Vagina (tissue), 2 donors: ENCODE measurements around the gene GLI3. TPM values are rescaled to one million over a fixed set of nuclear protein-coding genes. Genes with fewer than 3 reads are reported as not detected.

Experiments used
- DNase-seq, 2 donors: peaks; one replicate each; pipeline ENCODE4 v3.0.0-alpha.2; 2017; ENCODE audit errors: extremely low spot score in 2 of 2
- H3K27ac ChIP-seq: fragments of 200-600 bp; sonication (generic); one replicate; pipeline ENCODE4 v1.5.1; 2019
- H3K27me3 ChIP-seq: fragments of 200-600 bp; sonication (generic); one replicate; pipeline ENCODE4 v1.5.1; 2019
- H3K36me3 ChIP-seq, 2 donors: fragments of 200-600 bp; sonication (generic); one replicate each; pipeline ENCODE4 v1.5.1; 2017 to 2019
- H3K4me1 ChIP-seq: fragments of 200-600 bp; sonication (generic); one replicate; pipeline ENCODE4 v1.5.1; 2019
- H3K4me3 ChIP-seq, 2 donors: fragments of 200-600 bp; sonication (generic); 1 replicate in 1 of 2; 2 replicates in 1 of 2; pipeline ENCODE4 v1.5.1; 2016 to 2019
- H3K9me3 ChIP-seq: fragments of 200-600 bp; sonication (generic); one replicate; pipeline ENCODE4 v1.5.1; 2019
- POLR2A ChIP-seq, 2 donors: fragments of 450-650 bp; IDR thresholded peaks; one replicate each; pipeline ENCODE4 v1.6.1; 2017; ENCODE audit warnings: antibody characterized with exemption in 2 of 2, mild to moderate bottlenecking in 2 of 2, moderate library complexity in 2 of 2
- POLR2AphosphoS5 ChIP-seq, 2 donors: sonication (generic); formaldehyde crosslinking; IDR thresholded peaks; one replicate each; pipeline ENCODE4 v1.9.0; 2017; ENCODE audit warnings: antibody characterized with exemption in 2 of 2, mild to moderate bottlenecking in 2 of 2, low read depth in 1 of 2; ENCODE audit not compliant: insufficient read depth in 1 of 2
- intact Hi-C: fragments of 100-400 bp; cut with DNase I; formaldehyde crosslinking; loops from one replicate; pipeline ENCODE4 v1.15.1; 2023
- total RNA-seq: library from RNA; depleted of rRNA; stranded (reverse); fragments of >200 nt; gene quantifications from one replicate; pipeline ENCODE4 v1.2.3, GENCODE V29; 2016
- TF ChIP-seq, protein P1 (sequence below), 3 experiments: fragments of 450-650 bp in 2 of 3; fragments of 200-600 bp in 1 of 3; sonication (generic) in 1 of 3; IDR thresholded peaks; one replicate each; pipeline ENCODE4 v1.5.1; 2017 to 2019; ENCODE audit warnings: antibody characterized with exemption in 3 of 3, mild to moderate bottlenecking in 2 of 3, moderate library complexity in 2 of 3

GLI3 gene
- total RNA-seq, 1 donor from 2014 or later, result 24.6 TPM

DNA sequence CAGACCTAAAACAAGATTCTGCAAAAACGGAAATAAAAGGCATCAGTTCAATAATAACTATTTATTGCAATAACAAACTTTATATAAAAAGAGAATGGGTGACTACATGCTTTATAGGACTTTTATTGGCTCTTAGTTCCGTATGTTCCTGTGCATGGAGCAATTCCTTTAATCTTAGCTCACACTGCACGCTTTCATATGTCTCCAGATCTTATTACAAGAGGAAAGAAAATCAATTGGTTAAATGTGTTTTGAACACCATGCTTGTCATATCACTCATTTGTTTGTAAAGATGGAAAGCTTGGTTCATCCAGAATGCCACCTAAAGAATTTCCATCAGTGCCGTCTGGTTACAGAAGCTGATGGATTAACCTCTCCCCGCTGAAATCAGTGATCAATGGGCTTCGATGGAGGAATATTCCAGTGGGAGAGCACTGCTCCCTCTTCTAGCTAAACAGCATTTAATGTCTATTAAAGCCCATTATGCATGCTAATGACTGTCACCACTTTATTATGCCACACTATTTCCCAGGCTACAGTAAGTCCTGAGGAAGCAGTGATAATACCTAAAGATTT, 210.3 kb downstream of the GLI3 start:
- intact Hi-C loops, result no loop called here
- H3K36me3 ChIP-seq, result peaks cover 0 to 22% of the 10 kb centered on the region in 2 donors
- TF ChIP-seq, protein P1, sequence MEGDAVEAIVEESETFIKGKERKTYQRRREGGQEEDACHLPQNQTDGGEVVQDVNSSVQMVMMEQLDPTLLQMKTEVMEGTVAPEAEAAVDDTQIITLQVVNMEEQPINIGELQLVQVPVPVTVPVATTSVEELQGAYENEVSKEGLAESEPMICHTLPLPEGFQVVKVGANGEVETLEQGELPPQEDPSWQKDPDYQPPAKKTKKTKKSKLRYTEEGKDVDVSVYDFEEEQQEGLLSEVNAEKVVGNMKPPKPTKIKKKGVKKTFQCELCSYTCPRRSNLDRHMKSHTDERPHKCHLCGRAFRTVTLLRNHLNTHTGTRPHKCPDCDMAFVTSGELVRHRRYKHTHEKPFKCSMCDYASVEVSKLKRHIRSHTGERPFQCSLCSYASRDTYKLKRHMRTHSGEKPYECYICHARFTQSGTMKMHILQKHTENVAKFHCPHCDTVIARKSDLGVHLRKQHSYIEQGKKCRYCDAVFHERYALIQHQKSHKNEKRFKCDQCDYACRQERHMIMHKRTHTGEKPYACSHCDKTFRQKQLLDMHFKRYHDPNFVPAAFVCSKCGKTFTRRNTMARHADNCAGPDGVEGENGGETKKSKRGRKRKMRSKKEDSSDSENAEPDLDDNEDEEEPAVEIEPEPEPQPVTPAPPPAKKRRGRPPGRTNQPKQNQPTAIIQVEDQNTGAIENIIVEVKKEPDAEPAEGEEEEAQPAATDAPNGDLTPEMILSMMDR (IDR thresholded peaks at IDR 0.05), result no peak
- TF ChIP-seq POLR2A (IDR thresholded peaks at IDR 0.05), result no peak
- no peak for TF ChIP-seq POLR2AphosphoS5 (IDR thresholded peaks at IDR 0.05; ENCODE audit: insufficient read depth in 1 of 2, low read depth in 1 of 2)
- no peak for DNase-seq
- H3K9me3 ChIP-seq, result no peaks in the 10 kb centered on the region
- no peaks in the 10 kb centered on the region for H3K27me3 ChIP-seq
- H3K4me1 ChIP-seq, result no peaks in the 10 kb centered on the region
- no peak overlapping the region for H3K4me3 ChIP-seq
- no peak overlapping the region for H3K27ac ChIP-seq

DNA sequence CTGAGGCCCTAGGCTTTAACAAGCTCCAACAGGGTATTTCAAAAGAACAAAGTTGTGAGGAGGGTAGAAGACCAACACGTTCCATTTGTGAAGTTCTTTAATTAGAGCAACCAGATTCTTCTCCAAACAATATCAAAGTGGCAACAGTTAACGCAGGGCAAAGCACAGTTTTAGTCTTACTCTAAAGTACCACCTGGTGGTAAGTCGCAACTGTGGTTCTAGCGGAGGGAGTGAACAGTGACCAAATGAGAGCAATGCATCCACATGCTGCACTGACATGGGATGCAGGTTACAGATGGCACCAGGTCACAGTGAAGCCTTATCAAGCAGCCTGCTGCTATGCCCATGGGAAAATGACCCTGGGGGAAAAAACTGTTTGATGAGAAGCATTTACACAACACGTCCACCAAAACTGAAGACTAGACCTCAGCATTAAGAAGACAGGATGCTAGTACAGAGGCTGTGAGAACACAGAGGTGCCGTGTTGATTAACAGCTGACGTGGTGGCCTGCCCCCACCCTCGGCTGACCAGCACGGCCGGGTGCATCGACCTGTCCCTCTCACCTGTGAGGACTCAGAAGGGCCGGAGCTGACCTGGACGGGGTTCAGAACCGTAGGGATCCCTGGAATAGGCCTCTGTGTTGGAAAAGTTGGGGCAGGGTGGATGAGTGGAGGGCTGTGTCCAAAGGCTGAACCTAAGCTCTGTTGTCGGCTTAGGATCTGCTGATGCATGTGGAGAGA, 211.2 kb downstream of the GLI3 start:
- DNase-seq, result no peak
- H3K27ac ChIP-seq, result no peak overlapping the region
- H3K36me3 ChIP-seq, result peaks cover 0 to 22% of the 10 kb centered on the region in 2 donors
- H3K9me3 ChIP-seq, result no peaks in the 10 kb centered on the region
- no peaks in the 10 kb centered on the region for H3K27me3 ChIP-seq
- no peak overlapping the region for H3K4me3 ChIP-seq
- no peaks in the 10 kb centered on the region for H3K4me1 ChIP-seq
- intact Hi-C loops, result no loop called here
- TF ChIP-seq POLR2A (IDR thresholded peaks at IDR 0.05), result no peak
- TF ChIP-seq, protein P1 (IDR thresholded peaks at IDR 0.05), result no peak
- TF ChIP-seq POLR2AphosphoS5 (IDR thresholded peaks at IDR 0.05; ENCODE audit: insufficient read depth in 1 of 2, low read depth in 1 of 2), result no peak

DNA sequence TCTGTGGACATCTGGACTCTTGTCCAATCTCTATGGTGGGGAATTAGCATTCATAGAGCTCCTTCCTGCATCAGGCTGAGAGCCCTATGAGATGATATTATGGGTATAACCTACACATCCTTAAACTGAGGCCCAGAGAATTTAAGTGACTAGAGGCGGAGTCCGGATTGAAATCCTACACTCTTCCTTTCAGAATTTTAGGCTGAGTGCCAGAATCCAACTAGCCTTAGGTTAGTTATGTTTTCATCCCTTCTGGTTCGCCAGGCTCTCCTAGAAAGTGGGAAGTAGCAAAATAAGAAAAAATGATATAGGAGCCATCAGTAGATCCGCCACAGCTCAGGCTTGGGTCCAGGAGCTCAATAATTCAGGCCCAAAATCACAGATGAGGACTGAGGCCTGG, 212.5 kb downstream of the GLI3 start:
- no peak for TF ChIP-seq POLR2A (IDR thresholded peaks at IDR 0.05)
- TF ChIP-seq, protein P1 (IDR thresholded peaks at IDR 0.05), result no peak
- TF ChIP-seq POLR2AphosphoS5 (IDR thresholded peaks at IDR 0.05; ENCODE audit: insufficient read depth in 1 of 2, low read depth in 1 of 2), result no peak
- no peaks in the 10 kb centered on the region for H3K4me1 ChIP-seq
- no peak for DNase-seq
- intact Hi-C loops, result no loop called here
- H3K4me3 ChIP-seq, result no peak overlapping the region
- H3K36me3 ChIP-seq, result peaks cover 0 to 22% of the 10 kb centered on the region in 2 donors
- H3K27ac ChIP-seq, result no peak overlapping the region
- no peaks in the 10 kb centered on the region for H3K27me3 ChIP-seq
- H3K9me3 ChIP-seq, result no peaks in the 10 kb centered on the region

DNA sequence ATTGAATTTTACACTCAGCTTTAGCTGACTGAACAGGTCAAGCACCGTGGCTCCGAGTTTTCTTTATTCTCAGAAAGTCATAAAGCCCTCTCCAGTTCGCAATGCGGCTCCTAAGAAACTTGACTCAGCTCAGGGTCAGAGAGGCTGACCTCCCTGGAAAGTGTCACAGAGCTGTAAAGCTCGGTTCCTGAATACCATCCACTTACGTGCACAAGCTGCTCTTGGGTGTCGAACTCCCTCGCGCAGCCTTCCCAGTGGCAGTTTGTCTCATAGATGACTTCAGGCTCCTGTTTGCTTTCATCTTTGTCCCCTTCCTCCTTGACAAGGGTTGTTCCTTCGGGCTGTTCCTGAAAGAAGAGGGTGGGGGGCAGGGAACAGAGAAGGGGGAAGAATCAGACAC, 213.7 kb downstream of the GLI3 start:
- Histone ChIP-seq H3K36me3 (peaks cover 0 to 22% of the 10 kb centered on the region in 2 donors), H3K27me3 (no peaks in the 10 kb centered on the region), H3K27ac (no peak overlapping the region), H3K4me1 (no peaks in the 10 kb centered on the region), H3K9me3 (no peaks in the 10 kb centered on the region), H3K4me3 (no peak overlapping the region)
- no peak for DNase-seq
- TF ChIP-seq, protein P1 (IDR thresholded peaks at IDR 0.05), result no peak
- TF ChIP-seq POLR2AphosphoS5 (IDR thresholded peaks at IDR 0.05; ENCODE audit: insufficient read depth in 1 of 2, low read depth in 1 of 2) (no peak), POLR2A (IDR thresholded peaks at IDR 0.05) (no peak)
- intact Hi-C loops, result no loop called here

DNA sequence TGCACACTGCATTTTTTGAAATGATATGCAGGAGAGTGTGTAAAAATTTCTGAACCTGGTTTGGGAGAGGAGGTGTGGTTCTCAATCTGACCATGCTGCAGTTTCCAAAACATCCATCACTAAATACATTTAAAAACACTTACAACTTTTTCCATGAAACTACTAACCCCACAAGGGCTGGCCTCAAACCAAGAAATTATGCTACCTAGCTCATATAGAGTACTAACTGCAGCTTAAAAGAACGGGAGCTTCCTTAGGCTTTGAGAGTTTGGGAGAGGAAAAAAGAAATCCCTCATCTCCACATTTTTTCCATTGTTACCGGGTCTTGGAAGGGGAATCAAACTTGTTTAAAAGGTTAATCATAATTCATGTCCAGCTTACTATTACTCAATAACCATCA, 214.2 kb downstream of the GLI3 start:
- H3K9me3 ChIP-seq, result no peaks in the 10 kb centered on the region
- TF ChIP-seq, protein P1 (IDR thresholded peaks at IDR 0.05), result no peak
- TF ChIP-seq POLR2AphosphoS5 (IDR thresholded peaks at IDR 0.05; ENCODE audit: insufficient read depth in 1 of 2, low read depth in 1 of 2) (no peak), POLR2A (IDR thresholded peaks at IDR 0.05) (no peak)
- peaks cover 0 to 22% of the 10 kb centered on the region in 2 donors for H3K36me3 ChIP-seq
- no peak for DNase-seq
- H3K27me3 ChIP-seq, result no peaks in the 10 kb centered on the region
- no peaks in the 10 kb centered on the region for H3K4me1 ChIP-seq
- no peak overlapping the region for H3K4me3 ChIP-seq
- intact Hi-C loops, result no loop called here
- no peak overlapping the region for H3K27ac ChIP-seq
